ENCODE results near the gene ENTPD1.

ENTPD1 gene

DNA sequence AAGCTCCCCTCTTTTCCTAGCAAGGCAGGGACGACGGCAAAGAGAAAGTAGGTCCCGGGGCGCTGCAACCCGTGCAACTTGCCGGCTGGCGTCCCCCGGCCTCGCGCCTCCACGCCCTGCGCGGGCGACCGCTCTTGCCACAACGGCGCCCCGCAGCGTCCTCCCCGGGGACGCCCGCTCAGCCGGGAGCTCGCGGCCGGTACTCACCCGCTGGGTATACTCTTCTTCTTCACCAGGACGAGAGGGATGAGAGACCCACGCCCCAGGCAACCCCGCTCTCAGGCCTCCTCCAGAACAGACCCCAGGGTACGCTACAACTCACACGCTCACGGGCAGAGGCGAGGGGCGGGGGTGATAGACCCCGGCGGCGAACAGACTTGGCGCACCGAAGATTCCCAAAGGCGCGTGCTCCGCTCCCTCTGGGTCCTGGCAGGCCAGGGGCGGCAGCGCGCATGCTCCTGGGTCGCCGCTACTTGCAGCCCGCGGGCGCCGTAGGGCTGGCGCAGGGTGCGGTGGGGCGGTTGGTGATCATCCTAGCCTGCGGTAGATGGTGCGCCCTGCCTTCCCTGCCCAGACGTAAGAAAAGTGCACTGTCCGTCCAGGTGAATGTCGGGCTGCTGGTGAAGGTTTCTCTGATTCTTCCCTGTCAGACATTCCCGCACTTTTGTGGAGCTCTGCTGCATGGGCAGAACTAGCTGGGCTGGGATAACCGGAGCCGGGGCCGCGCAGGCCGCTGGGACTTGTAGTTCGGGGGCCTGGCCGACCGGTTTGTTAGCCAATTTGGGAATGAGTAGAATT lies 151.7 kb downstream of the ENTPD1 start, which contains the start of gene CC2D2B:
TSS of gene CC2D2B (plus strand) at position 520 of the 798 bp plus-strand sequence. CDS start 3,349 bp downstream, outside the sequence.
- TF ChIP-seq, protein P1, sequence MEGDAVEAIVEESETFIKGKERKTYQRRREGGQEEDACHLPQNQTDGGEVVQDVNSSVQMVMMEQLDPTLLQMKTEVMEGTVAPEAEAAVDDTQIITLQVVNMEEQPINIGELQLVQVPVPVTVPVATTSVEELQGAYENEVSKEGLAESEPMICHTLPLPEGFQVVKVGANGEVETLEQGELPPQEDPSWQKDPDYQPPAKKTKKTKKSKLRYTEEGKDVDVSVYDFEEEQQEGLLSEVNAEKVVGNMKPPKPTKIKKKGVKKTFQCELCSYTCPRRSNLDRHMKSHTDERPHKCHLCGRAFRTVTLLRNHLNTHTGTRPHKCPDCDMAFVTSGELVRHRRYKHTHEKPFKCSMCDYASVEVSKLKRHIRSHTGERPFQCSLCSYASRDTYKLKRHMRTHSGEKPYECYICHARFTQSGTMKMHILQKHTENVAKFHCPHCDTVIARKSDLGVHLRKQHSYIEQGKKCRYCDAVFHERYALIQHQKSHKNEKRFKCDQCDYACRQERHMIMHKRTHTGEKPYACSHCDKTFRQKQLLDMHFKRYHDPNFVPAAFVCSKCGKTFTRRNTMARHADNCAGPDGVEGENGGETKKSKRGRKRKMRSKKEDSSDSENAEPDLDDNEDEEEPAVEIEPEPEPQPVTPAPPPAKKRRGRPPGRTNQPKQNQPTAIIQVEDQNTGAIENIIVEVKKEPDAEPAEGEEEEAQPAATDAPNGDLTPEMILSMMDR (IDR thresholded peaks at IDR 0.05) = peak; percentile 34; the same call in 1 of the 2 replicates

DNA sequence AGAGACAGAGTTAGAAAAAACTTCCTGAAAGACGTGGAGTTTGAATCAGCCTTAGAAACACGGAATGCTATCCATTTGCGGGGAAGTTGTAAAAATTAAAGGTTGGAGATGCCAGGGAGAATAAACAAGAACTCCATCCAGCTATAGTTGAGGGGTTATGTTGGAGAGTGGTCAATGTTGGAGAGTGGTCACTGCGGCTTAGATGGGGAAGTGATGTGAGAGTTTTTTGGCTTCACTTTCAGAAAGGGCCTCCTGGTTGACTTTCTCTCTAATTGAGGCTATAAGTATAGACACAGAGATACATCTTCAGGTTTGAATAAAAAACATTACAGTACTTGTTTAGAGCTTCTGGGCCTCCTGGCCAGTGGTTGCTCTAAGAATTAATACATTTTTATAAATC lies 152.5 kb downstream of the ENTPD1 start:
- TF ChIP-seq, protein P1 (IDR thresholded peaks at IDR 0.05) = no peak

DNA sequence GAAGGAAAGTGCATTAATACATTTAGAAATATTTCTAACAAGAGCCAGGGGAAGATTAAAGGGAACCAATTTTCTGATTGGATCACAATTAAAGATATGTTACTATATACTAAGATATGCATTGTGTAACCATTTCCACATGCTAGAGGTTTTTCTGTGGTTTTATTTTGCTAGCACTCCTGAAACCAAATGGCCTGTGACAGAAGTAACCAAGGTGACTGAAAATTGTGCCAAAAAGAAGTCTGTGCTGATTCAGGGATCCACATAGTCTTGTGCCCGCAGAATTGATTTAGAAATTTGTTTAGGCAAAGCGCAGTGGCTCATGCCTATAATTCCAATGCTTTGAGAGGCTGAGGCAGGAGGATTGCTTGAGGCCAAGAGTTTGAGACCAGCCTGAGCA lies 153.6 kb downstream of the ENTPD1 start:
- TF ChIP-seq, protein P1 (IDR thresholded peaks at IDR 0.05) = no peak
